ENCODE measurements around the gene RPTOR. TPM values are rescaled to one million over a fixed set of nuclear protein-coding genes. Genes with fewer than 3 reads are reported as not detected.

RPTOR gene
- total RNA-seq, 4 donors from 2014 or later, result 18.7 to 35.4 (median 21.0) TPM

GRCh38 chr17:80999536-81000333, 455.1 kb downstream of the RPTOR start:
- no peak for TF ChIP-seq CTCF (IDR thresholded peaks at IDR 0.05; ENCODE audit: low read depth)

- TF ChIP-seq CTCF (IDR thresholded peaks at IDR 0.05; ENCODE audit: low read depth), result no peak
Observed at GRCh38 chr17:81000334-81000630, 455.6 kb downstream of the RPTOR start.

- TF ChIP-seq CTCF (IDR thresholded peaks at IDR 0.05; ENCODE audit: low read depth), result no peak
Observed at GRCh38 chr17:81000631-81001357, 456.2 kb downstream of the RPTOR start.

- no peak for TF ChIP-seq CTCF (IDR thresholded peaks at IDR 0.05; ENCODE audit: low read depth)
Observed at GRCh38 chr17:81002013-81002384, 457.4 kb downstream of the RPTOR start.

- TF ChIP-seq CTCF (IDR thresholded peaks at IDR 0.05; ENCODE audit: low read depth), result no peak
Observed at GRCh38 chr17:81002409-81003361, 458.0 kb downstream of the RPTOR start.

- no peak for TF ChIP-seq CTCF (IDR thresholded peaks at IDR 0.05; ENCODE audit: low read depth)
Observed at GRCh38 chr17:81003711-81004475, 459.3 kb downstream of the RPTOR start.
